NCI-H1417 treated with DMSO at 0.1 percent for 48 hours (cell line): ENCODE measurements around the gene EMX2.

Experiments
- DNase-seq: peaks from one replicate; lab custom pipeline; 2025; lab: John Stamatoyannopoulos, UW

Gene EMX2

DNA sequence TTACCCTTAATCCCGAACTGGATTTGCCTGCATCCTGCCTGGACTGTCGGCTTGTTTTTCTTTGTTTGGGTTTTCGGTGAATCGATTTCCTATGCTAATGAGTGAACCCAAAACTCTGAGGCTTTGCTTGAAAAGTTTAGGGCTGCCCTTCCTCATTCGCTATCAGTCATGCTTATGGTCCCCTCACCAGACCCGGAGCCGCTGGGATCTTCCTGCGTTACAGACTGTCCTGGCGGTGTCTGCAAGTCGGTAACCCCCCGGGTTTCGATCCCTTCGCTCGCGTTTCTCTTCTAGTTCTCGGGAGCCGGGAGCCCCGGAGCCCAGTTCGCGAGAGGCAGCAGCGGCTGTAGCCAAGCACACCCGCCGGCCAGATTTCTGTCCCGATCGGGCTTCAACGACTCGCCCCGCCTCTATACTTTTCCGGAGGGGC, 2.2 kb downstream of the EMX2 start:
- DNase-seq = no peak

DNA sequence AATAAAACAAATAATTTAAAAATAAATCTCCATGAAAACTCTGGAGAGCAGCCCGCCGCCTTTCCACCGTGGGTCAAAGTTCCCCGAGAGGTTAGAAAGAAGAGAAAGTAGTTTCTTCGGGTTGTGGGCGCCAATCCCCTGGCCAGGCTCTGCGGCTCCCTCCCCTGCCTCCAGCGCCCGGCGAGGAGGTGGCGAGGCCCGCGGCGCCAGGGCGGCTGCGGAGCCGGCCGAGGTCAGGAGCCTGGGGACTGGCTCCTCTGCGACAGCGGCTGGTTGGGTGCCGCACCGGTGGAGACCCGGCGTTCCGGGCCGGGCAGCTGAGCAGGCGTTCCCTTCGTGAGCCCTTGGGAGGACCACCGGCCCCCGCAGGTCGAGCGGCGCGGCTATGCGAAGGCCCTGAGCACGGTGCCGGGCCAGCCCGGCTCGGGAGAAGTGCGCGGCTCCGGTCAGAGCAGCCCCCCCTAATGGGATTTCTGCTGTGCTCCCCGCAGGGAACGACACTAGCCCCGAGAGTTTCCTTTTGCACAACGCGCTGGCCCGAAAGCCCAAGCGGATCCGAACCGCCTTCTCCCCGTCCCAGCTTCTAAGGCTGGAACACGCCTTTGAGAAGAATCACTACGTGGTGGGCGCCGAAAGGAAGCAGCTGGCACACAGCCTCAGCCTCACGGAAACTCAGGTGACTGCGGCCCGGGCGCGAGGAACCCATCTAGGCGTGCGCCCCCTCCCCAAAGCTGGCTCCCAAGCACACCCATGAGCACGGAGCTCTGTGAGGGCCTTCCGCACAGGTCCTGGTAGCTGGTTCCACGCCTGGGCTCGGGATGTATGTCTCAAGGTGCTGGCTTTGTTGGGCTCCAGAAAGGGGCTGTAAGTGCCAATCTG, 2.8 kb downstream of the EMX2 start:
- no peak for DNase-seq

GRCh38 chr10:117546020-117546580, 3.6 kb downstream of the EMX2 start:
- no peak for DNase-seq

- no peak for DNase-seq
These were observed 4.1 kb downstream of the EMX2 start for GRCh38 chr10:117546581-117547015.

- no peak for DNase-seq
These were observed 4.6 kb downstream of the EMX2 start for GRCh38 chr10:117547016-117547715.

DNA sequence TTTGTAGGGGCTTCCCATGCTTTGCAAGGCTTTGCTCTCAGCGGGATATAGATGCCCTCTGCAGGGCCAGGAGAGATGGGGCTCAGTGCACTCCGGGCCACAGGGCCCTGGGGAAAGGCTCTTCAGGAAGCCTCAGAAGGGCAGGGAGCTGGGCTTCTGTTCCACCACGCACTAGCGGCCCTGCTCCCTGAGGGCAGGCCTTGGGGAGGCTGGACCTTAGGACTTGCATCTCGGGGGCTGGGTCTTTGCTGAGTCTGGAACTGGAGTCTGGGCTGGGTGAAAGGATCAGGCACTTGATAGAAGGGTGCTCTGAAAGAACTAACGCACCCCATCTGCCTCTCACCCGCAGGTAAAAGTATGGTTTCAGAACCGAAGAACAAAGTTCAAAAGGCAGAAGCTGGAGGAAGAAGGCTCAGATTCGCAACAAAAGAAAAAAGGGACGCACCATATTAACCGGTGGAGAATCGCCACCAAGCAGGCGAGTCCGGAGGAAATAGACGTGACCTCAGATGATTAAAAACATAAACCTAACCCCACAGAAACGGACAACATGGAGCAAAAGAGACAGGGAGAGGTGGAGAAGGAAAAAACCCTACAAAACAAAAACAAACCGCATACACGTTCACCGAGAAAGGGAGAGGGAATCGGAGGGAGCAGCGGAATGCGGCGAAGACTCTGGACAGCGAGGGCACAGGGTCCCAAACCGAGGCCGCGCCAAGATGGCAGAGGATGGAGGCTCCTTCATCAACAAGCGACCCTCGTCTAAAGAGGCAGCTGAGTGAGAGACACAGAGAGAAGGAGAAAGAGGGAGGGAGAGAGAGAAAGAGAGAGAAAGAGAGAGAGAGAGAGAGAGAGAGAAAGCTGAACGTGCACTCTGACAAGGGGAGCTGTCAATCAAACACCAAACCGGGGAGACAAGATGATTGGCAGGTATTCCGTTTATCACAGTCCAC, 5.4 kb downstream of the EMX2 start:
- DNase-seq = no peak

DNA sequence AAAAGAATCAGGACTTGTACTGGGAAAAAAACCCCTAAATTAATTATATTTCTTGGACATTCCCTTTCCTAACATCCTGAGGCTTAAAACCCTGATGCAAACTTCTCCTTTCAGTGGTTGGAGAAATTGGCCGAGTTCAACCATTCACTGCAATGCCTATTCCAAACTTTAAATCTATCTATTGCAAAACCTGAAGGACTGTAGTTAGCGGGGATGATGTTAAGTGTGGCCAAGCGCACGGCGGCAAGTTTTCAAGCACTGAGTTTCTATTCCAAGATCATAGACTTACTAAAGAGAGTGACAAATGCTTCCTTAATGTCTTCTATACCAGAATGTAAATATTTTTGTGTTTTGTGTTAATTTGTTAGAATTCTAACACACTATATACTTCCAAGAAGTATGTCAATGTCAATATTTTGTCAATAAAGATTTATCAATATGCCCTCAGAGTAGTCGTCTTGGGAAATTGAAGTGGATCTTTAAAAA, 6.6 kb downstream of the EMX2 start:
- DNase-seq = no peak

- no peak for DNase-seq
These were observed 7.5 kb downstream of the EMX2 start for GRCh38 chr10:117550076-117550475.

DNA sequence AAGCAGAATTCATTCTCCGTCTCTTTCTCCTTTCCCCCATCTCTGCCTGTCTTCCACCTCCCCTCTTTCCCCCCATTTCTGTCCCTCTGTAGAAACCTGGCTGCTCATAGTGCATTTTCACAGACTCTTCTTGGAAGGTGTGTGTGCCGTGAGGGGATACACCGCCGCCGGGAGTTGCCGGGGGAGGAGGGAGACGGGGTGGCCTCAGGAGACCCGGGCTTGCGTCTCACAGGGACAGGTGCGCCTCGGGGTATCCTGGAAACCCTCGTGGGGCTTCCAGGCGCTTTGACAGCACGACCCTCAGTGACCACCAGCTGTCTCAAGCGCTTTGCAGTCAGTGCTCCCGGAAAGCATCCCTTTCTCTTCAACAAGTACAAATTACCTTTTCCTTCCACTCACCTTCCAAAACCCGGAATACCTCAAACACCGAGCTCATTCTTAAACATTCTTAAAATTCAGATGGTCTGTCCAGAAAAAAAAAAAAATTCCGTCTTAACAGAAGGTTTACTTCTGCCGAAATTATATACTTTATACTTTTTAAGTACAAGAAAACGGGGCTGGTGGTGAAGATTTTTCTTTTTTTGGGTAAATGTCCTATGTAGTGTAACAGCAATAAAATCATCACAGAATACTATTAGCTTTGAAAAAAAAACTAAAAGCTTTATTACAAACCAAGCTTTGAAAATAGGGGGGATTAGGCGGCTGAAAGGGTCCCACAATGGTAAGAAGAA, 8.2 kb downstream of the EMX2 start:
- DNase-seq = no peak

DNA sequence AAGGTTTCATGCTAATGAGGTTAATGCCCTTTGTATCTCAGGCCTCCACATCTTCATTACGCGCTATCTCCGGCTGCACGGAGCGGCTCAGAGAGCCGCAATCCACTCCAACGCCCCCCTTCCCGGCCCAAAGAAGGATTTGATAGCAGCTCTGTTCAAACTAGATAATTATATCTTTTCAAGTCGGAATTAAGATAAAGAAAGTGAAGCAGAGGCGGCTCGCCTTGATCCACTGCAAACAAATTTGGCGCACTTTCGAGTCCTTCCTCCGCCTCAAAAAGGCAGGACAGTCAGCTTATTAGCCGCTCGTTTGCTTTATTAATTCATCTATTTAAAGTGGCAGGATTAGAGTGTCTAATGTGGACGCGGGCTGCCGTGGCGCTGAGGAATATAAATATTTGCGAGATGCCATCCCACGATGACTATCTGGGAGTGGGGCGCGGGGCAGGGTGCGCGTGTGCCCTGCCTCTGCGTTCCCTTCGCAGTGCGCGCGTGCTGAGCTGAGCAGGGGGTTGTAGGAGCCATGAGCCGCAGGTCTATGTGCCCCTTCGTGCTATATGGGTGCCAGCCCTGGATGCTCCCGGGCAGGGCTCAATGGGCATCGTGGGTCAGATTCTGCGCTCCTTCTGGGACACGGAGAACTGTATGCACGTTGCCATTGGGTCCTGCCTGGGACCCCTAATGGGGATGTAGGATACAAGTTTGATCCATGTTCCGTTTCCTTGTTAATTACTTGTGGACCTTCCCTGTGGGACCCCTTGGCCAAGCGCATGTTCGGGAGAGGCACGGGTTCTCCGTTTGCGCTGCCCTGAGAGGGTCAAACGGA, 9.0 kb downstream of the EMX2 start:
- no peak for DNase-seq

DNA sequence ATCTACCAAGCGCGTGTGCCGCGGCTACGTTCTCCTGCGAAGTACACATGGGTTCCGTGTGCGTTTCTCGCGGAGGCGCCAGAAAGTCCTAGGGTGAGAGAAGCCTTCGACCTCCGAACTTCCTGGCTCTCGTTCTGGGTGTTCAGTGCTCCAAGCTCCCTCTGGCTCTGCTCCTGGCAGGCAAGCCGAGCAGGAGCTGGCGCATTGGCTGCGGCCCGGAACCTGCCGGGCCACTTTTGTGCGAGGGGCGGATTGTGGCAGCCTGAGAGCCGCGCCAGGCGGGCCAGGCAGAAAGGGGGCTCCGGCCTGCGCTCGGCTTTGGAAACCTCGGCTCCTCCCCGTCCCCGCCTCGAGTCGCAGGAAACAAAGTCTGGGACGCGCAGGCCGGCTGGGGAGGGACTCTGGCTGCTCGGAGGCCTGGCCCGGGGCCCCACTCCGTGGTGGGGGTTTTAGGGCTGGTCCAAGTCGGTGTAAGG, 9.6 kb downstream of the EMX2 start:
- no peak for DNase-seq

GRCh38 chr10:117552701-117553141, 10.2 kb downstream of the EMX2 start:
- DNase-seq = no peak

DNA sequence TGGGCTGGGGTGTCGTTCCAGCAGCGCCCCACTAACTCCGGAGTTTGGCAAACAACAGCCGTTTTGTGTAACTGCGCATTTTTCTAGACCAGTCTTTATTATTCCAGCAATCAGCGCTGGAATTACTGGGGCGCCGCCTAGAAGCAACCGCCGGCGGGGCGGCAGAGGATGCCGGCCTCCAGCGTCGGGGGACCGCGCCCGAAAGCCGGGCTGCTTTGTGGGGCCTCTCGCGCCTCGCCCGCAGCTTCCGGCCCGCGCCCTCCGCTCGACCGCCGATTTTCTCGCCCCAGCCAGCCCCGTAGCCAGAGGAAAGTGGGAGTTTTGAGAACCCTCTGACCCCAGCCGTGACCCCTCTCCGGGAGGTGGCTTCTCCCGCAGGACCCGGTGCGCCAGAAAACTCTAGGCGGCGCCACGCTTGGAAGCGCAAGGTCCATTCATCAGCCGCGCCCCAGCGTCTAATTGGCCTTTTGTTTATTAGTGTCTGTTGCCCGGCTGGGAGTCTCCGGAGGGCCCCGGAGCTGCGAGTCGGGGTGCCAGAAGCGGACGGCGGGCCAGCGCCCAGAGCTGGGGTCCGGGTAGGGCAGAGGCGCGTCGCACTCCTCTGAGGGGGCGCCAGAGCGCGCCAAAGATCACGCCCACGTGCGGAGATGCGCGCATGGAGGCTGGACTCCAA, 10.7 kb downstream of the EMX2 start:
- no peak for DNase-seq

DNA sequence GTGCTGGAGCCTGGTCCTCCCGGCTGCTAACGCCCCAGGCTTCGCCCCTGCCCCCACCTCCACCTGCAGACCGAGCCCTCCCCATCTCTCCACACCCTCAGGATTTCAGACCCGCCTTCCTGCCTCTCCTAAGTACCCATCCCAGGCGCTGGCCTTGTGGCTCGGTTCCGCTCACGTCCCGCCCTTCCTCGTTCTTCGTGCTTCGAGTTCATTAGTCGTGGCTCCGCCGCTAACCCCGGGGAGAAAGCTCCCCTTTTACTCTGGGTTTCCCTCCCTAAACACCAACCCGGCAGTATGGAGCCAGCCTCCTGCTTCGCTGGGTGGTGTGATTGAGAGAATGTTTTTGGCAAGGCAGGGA, 11.2 kb downstream of the EMX2 start:
- no peak for DNase-seq

GRCh38 chr10:117554241-117554814, 11.8 kb downstream of the EMX2 start:
- no peak for DNase-seq

DNA sequence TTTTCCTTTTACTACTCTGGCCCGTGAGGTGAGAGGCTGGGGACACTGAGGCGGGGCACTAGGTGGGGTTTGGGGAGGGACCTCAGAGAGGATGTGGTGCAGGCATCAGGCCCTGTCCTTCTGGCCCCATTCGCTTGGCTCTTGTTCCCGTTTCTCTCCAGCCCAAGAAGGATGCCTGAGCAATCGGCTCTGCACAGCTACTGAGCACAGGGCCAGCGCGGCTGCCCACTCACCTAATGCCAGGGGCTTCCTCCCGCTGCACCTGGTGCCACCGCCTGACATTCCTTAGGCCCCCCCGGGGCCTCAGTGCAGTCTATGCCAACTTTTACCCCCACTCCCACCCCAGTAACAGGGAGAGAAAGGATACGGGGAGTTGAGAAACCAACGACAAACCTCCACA, 12.5 kb downstream of the EMX2 start:
- DNase-seq = no peak

GRCh38 chr10:117555863-117556262, 13.3 kb downstream of the EMX2 start:
- DNase-seq = no peak

- no peak for DNase-seq
These were observed 13.8 kb downstream of the EMX2 start for GRCh38 chr10:117556356-117556755.

GRCh38 chr10:117559712-117560111, 17.2 kb downstream of the EMX2 start:
- no peak for DNase-seq
